K562 (cell line): ENCODE measurements around the gene GHR.

Source experiments
- CBX1 ChIP-seq: sonication (generic); IDR thresholded peaks from 2 replicates; pipeline ENCODE4 v1.6.1; 2016; ENCODE audit warnings: antibody characterized with exemption, low read depth, mild to moderate bottlenecking
- HCFC1 ChIP-seq: IDR thresholded peaks from 2 replicates; pipeline ENCODE4 v1.6.1; 2012; ENCODE audit warnings: low read depth, low read length, improper control_type of control experiment
- SETDB1 ChIP-seq: IDR thresholded peaks from one replicate; pipeline ENCODE4 v1.6.1; 2012; ENCODE audit warnings: low read length, control low read depth, inconsistent platforms
- ZNF224 ChIP-seq: sonication (generic); formaldehyde crosslinking; IDR thresholded peaks from 2 replicates; pipeline ENCODE4 v1.8.0; 2022; ENCODE audit warnings: mild to moderate bottlenecking, missing genetic modification reagents
- ZNF23 ChIP-seq: fragments of 250-450 bp; sonication (Bioruptor Pico); IDR thresholded peaks from 2 replicates; pipeline ENCODE4 v1.4.0; 2020; ENCODE audit warnings: mild to moderate bottlenecking
- ZNF24 ChIP-seq: fragments of 450-650 bp; IDR thresholded peaks from 2 replicates; pipeline ENCODE4 v1.6.1; 2016
- TF ChIP-seq, protein P1 (sequence below), 3 experiments: IDR thresholded peaks in 2 of 3; conservative IDR thresholded peaks in 1 of 3; 2 replicates each; pipeline ENCODE4 v1.5.1; 2011 to 2012; ENCODE audit warnings: low read length in 3 of 3, mild to moderate bottlenecking in 3 of 3, control low read depth in 2 of 3, improper control_type of control experiment in 1 of 3, inconsistent platforms in 1 of 3, low read depth in 1 of 3, mixed read lengths in 1 of 3, moderate library complexity in 1 of 3; ENCODE audit not compliant: insufficient read depth in 2 of 3
- TF ChIP-seq, protein P2 (sequence below): sonication (generic); formaldehyde crosslinking; IDR thresholded peaks from 2 replicates; pipeline ENCODE4 v1.8.0; 2022; ENCODE audit warnings: missing genetic modification reagents, mild to moderate bottlenecking, moderate library complexity, borderline replicate concordance
- TF ChIP-seq, protein P3 (sequence below): fragments of 450-650 bp; formaldehyde crosslinking; IDR thresholded peaks from 2 replicates; pipeline ENCODE4 v1.4.0; 2020; ENCODE audit warnings: mild to moderate bottlenecking

GRCh38 chr5:42634575-42634974 lies 211.3 kb downstream of the GHR start:
- TF ChIP-seq CBX1 (no peak), SETDB1 (no peak), ZNF23 (CRISPR knock-in tag) (no peak), HCFC1 (no peak), ZNF24 (no peak), ZNF224 (no peak)
- TF ChIP-seq, protein P1, sequence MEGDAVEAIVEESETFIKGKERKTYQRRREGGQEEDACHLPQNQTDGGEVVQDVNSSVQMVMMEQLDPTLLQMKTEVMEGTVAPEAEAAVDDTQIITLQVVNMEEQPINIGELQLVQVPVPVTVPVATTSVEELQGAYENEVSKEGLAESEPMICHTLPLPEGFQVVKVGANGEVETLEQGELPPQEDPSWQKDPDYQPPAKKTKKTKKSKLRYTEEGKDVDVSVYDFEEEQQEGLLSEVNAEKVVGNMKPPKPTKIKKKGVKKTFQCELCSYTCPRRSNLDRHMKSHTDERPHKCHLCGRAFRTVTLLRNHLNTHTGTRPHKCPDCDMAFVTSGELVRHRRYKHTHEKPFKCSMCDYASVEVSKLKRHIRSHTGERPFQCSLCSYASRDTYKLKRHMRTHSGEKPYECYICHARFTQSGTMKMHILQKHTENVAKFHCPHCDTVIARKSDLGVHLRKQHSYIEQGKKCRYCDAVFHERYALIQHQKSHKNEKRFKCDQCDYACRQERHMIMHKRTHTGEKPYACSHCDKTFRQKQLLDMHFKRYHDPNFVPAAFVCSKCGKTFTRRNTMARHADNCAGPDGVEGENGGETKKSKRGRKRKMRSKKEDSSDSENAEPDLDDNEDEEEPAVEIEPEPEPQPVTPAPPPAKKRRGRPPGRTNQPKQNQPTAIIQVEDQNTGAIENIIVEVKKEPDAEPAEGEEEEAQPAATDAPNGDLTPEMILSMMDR (IDR thresholded peaks at IDR 0.05 in 2 of 3, conservative IDR thresholded peaks at IDR 0.05 in 1 of 3; ENCODE audit: insufficient read depth in 2 of 3, low read depth in 1 of 3, low read length in 3 of 3) = no peak
- TF ChIP-seq, protein P2, sequence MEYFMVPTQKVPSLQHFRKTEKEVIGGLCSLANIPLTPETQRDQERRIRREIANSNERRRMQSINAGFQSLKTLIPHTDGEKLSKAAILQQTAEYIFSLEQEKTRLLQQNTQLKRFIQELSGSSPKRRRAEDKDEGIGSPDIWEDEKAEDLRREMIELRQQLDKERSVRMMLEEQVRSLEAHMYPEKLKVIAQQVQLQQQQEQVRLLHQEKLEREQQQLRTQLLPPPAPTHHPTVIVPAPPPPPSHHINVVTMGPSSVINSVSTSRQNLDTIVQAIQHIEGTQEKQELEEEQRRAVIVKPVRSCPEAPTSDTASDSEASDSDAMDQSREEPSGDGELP = no peak
- TF ChIP-seq, protein P3, sequence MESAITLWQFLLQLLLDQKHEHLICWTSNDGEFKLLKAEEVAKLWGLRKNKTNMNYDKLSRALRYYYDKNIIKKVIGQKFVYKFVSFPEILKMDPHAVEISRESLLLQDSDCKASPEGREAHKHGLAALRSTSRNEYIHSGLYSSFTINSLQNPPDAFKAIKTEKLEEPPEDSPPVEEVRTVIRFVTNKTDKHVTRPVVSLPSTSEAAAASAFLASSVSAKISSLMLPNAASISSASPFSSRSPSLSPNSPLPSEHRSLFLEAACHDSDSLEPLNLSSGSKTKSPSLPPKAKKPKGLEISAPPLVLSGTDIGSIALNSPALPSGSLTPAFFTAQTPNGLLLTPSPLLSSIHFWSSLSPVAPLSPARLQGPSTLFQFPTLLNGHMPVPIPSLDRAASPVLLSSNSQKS = no peak
